HG02884 (cell line): ENCODE data around the gene IDUA.

Experiments
- ATAC-seq: cut with Tn5 transposase; IDR thresholded peaks from one replicate; pipeline ENCODE4 v1.9.1; 2021; ENCODE audit warnings: mild to moderate bottlenecking, moderate library complexity; ENCODE audit not compliant: unreplicated experiment

IDUA gene

DNA sequence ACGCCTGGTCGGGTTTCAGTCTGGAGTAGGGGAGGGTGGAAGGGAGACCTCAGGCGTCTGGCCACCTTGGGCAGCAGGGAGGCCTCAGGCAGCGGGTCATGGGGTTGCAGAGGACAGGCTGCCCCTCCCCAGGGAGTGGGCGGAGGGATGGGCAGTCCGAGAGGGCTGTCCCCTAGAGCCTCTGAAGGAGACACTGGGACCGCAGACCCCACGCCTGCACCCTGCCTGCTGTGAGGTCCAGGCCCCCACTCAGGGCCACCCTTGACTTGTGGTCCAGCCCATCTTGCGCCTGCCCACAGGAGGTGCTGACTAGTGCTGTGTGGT lies 41.0 kb downstream of the IDUA start:
- no peak for ATAC-seq

DNA sequence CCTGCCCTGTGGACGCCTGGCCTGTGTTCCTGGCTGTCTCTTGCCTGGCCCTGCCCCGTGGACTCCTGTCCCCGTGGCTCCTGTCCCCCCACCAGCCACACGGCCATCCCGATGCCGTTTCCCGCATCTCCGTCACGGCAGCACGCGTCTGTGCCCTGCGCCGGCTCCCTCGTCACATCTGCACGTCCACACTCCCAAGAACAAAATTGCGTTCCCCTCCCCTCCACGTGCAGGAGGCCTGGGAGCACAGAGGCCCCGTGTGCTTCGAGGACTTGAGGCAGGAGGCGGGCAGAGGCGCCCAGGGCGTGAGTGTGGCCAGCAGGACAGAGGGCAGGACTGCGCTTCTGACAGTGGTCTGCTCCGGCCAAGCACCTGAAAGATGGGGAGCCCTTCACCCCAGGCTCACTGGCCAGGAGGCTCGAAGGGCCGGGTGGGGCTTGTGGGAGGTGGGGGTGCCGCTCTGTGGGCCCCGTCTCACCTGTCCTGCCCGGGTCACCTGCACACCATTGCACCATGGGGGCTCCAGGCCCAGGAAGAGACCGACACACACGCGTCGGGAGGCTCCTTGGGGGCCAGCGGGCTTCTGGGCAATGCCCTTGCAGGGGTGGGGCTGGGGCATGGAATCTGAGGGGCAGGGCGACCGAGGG lies 41.9 kb downstream of the IDUA start:
- ATAC-seq: no peak

DNA sequence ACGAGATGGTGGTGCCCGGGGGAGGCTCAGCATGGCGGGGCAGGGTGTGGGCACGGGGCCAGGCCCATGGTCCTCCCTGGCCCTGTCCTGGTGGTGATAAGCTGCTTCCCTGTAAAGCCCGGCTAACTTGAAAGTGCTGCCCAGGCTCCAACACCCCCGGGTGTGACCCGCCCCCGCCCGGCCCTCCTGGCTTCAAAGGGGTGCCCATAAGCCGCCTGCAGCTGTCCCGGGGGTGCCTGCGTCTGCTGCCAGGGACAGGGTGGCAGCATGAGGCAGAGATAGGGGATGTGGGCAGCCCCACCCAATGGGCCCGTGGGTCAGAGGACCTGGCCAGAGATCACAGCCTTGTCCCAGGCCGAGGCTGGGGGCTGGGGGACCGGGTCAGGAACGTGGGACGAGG lies 42.7 kb downstream of the IDUA start:
- ATAC-seq: no peak

DNA sequence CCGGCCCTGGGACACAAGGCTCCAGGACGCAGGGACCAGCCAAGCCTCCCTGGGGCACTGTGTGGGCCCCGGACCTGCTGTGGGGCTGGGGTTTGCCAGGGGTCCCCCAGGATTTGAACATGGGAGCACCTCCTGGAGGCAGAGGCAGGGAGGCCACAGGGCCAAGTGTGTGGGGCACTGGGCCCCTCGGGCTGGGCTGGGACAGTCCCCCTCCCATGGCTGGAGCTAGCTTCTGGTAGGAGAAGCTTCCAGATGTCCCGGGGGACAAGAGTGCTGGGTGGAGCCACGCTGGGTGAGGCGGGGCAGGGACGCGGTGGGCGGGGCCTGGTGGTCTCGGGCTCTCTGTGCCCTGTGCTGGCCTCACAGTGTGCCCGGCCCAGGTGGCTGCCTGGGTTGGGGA lies 43.2 kb downstream of the IDUA start:
- no peak for ATAC-seq

DNA sequence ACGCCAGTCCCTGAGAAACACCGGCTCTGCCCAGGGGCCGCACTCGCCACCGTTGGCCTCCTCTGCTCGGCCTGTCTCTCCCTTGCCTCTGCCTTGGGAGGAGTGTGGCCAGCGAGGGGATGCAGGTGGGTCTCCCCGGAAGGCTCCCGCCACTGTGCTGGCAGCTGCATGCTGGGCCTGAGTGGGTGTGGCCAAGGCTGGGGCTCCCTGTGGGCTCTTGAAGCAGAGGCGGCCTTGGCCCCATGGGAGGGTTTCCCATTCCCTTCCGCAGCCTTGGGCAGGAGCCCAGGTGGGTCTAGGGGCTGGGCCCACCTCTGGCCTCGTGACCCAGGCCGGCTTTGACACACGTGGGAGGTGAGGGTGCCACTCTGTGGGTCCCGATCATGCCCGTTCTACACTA lies 43.7 kb downstream of the IDUA start:
- no peak for ATAC-seq

DNA sequence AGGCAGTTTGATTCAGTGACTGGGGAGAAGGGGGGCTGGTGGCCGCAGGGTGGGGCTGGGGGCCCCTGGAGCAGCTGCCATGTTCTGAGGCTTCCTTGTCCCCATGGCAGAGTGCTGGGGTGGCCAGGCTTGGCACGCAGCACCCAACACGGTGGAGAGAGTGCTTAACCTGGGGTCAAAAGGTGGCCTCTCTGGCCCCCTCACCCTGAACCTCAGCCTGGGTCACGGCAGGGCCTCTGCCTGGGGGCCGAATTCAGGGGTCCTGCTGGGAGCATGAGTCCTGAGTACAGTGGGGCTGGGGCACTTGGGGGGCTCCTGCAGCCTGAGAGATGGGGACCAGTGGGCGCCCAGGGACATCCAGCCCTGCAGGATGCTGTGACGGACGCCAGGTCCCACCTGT lies 44.5 kb downstream of the IDUA start:
- no peak for ATAC-seq

DNA sequence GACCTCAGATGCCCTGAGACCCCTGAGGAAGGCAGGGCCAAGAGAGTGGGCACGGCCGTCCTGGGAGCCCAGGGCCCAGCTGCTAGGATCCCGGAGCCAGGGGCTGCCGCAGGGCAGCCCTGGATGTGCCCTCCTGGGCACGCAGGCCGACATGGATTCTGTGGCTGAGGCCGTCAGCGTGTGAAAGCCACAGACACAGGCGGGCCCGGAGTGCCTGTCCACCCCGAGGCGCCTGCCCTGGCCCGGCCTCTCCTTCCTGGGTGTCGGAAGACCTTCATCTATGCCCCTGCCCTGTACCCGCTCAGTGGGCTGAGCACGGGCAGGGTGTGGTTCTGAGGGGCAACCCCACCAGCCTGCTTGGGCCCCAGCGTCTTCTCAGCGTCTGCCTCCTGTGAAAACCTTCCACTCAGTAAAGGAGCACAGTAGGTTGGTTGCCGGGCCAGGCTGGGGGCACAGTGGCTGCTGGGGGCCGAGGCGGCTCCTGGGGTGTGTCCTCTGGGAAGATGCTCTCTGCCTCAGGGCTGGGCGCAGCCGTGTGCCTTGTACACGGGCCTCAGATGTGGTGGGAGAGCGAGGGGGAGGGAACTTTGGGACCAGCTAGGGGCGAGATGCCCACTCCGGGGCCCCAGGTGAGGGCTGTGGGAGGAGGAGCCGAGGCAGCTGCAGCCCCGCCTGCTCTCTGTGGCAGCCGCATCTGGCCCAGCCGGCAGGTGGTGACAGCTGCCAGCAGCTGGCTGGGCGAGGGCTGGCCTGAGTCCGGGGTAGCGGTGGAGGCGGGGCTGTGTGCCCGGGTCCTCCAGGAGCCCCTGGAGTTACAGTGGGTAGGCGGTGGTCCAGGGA lies 45.3 kb downstream of the IDUA start:
- no peak for ATAC-seq

DNA sequence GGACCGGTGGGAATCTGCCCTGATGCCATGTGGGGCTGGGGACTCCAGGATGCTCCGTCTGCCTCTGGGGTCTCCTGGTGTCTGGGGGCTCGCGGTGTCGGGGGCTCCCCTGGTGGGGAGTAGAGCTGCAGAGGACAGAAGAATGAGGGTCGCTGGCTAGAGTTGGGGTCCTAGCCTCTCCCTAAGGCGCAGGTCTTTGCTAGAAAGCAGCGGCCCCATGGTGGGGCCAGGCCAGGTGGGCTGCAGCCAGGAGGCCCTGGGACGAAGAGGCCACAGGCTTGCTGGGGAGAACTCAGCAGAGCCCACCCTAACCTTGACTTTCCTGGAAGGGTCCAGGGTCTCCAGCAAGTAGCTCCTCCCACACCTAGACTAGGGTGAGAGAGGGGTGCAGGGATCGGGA lies 46.0 kb downstream of the IDUA start:
- ATAC-seq: no peak

DNA sequence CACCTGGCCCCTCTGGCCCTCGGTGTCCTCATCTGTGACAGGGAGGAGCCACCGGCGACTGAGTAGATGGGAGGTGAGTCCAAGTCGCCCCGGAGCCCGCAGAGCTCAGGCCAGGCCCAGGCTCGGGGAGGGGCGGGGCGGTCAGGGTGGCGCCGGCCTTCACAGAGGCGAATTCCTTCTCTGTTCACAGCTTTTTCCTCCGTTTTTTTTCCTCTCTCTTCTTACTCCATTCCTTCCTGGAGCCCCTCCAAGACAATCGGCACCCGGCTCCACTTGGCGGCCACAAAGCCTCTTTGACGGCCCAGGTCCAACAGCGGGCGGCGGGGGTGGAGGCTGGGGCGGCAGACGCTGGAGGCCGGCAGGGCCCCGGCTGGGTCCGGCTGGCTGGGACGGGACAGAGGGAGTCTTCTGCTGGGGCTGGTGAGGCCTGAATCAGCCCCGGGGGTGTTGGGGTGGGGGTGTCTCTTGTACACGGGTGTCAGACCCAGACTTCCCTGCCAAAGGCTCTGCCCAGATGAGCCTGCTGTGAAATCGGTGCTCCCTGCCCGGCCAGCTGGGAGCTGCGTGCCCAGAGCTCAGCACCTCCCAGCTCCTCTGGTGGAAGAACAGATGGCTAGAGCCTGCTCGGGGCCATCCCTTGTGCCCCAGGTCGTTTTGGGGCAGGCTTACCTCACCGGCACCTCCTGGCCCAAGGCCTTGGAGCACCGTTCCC lies 47.2 kb downstream of the IDUA start:
- ATAC-seq: no peak

DNA sequence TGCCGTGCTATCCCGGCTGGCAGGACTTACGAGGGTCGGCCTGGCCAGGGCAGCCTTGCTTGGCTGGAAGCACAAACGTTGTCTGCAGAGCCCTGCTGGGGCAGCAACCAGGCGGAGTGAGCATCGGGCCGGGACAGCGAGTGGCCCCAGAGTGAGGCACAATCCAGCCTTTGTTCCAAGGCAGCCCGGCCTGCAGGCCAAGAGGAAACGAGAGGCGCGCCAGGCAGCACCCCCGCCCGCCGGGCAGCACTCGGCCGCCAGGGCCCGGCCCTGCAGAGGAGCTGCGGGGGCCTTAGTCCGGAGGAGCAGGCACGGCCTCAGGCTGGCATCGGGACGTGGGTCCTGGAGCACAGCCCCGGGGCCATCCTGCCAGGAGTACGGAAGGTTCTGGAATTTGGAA lies 48.7 kb downstream of the IDUA start:
- ATAC-seq: no peak

DNA sequence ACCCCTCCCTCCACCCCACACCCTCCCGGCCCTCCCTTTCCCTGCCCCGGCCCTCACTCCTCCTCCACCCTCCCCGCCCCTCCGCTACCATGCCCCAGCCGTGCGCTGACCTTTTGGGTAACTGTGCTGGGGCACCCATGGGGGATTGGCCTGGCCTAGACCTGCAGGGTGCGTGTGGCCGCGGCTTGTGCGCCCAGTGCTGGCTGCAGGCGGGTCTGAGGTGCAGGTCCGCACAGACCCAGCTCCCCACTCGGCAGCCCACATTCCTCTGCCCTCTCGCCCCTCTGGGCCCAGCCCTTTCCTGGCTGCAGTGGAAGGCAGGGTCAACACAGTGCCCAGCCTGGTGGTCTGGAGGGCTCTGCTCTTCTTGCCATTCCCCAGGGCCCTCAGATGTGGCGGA lies 49.3 kb downstream of the IDUA start:
- no peak for ATAC-seq

DNA sequence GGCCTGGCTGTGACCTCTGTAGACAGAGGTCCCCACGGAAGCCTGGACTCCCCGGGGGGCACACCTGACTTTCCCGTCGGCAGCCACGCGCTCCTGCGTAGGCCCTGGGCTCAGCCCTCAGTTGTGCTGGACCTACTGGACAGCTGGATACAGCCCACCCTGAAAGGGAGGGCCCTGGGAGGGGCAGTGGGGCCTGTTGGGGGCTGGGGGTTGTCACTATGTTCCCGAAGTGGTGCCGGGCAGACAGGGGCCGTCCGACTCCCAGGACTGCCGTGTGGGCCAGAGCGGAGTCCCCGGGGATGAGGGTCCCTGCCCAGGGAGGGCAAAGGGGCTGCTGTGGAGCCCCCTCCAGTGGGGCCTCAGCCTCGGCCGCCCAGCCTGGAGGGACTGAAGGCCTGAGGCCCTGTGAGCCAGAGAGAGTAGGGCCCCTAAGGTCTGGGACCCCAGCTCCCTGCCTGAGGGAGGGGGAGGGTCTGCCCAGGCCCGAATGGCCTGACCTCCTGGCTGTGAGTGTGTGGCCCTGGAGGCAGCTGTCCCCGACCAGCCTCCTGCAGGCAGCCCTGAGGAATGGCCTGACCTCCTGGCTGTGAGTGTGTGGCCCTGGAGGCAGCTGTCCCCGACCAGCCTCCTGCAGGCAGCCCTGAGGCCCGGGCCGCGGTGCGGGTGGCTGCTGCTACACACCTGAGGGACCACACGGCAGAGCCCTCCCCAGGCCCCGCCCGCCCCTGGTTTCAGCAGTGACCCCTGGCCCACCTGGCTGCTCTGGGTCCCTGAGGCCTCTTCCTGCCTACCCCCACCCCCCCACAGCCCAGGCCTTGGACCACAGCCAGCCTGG lies 50.3 kb downstream of the IDUA start:
- no peak for ATAC-seq

DNA sequence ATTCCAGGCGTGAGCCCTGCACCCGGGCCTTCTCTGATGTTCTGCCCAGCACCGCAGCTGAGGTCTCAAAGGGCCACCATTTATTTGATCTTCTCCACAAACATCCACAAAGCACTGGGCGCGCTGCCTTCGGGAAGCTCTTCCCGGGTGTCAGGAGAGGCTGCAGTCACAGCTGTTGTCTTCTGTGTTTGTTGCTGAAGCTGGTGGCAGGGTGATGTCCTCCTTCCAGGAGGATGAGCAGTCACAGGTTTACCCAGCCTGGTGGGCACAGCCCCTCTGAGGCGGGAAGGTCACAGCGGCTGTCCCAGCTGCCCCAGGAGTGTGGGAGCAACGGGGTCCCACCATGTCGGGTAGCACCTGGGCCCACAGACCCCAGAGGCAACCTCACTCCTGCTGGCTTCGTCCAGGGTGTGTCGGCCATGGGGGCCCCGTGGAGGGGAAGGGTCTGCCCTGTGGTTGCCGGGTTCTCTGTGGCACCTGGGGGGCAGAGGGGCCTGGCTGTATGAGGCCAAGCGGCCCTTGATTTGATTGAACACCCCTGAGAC lies 52.2 kb downstream of the IDUA start:
- ATAC-seq: no peak

DNA sequence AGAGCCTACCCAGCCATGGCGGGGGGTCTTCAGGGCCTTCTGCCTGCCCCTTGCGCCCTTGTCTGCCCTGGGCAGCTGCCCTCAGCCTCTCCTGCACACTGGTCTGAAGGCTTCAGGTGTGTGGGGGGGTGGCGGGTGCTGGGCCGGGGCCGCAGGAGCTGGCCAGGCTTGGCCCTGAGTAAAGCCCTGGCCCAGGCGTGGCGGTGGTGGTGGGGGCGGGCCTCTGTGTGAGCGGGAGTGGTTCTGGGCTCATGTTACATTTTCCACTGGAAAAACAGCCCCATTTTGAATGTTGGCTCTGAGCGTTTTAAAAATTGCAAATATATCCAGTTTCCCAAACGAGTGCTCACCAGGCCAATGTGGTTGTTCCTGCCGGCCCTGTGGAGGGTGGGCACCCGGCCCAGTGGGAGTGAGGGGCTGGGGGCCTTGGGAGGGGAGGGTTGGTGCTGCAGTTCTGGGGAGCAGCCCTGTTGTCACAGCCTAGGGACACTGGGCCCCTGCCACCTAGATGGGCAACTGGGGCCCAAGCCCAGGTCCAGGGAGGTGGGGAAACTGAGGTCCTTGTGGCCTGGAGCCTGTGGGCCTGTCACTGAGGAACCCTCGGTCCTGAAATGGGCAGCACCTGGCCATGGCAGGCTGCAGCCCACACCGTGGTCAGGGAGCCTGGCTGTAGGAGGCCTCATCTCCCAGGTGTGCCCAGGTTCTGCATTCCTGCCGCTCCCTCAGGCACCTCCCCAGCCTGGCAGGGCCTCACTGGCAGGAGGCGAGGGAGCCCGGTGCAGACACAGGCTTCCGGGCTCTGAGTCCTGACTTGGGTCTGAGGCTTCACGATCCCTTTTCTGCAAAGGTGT lies 52.9 kb downstream of the IDUA start:
- ATAC-seq: no peak

DNA sequence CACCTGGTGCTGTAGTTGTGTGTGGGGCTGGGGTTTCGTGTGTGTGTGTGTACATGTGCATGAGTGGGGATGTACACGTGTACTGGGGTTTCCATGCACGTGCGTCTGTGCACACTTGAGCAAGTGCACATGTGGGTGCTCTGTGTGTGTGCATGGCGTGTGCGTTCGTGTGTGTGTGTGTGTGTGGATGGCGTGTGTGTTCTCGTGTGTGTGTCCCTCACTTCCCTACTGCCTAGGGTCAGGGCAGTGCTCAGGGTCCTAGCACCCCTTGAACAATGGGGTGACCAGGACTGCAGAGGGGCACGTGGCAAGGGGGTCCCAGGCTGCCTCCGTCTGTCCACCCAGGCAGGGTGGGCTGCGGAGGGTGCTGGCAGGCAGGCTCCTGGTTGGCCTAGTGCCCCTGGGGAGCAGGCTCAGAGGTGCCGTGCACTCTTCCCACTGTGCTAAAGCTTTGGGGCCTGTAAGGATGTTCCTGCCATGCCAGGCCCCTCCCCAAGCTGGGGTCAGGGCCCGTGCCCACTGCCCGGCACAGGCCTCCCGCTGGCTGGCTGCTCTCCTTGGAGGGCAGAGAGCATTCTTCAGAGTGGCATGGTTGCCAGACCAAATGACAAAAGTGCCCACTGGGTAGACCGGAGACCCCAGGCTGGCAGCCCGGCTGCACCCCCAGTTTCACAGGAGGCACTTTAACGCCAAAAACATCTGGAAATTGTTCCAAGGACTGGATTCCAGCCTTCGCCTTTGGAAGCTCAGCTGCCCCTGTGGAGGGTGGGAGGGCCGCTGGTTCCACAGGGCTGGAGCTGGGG lies 53.7 kb downstream of the IDUA start:
- ATAC-seq: no peak

DNA sequence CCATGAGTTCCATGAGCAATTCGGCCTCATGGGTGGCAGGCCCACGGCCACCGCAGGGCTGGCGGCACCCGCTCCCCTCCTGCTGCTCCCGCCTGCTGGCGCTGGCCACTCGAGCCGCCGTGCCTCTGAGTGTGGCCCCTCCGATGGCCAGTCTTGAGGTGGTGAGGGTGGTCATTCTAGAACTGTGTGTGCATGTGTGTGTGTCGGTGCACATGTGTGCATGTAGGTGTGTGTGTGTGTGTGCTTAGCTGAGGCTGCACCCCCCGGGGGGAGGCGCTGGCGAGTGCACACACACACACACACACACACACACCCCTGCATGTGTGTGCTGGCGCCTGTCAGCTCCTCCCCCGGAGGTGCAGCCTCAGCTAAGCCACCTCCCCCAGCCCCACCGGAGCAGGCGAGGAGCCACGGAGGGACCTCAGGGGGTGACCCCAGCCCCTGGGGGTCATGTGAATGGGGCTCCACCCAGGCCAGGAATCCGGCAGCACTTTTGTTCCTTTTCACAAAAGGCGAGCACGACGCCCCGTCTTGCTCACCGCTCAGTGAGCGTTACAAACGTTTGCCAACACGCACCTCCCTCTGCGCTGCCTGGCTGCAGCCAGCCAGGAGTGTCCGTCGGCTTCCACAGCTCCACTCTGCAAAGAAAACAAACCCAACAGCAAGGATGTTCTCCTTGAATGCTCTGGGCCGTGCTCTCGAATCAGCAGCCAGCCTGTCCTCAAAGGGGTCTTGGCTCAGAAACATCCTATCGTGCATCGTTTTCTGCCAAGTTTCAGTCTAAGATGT lies 54.5 kb downstream of the IDUA start:
- no peak for ATAC-seq

DNA sequence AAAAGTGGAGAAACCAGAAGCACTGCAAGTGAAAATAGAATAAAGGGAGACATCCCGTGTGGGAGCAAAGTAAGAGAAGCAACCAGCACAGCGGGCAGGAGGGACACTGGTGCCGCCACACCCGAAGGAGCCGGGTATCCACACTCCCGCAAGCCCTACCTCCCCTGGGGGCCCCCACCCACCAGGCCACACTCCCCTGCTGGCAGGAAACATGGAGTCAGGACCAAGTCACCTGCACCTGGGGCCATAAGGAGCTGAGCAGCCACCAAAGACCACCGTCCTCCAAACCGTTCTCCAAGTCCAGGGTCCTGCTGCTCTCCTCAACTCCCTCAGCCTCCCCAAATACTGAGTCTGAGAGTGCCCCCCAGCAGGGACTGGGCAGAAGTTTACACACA lies 55.1 kb downstream of the IDUA start:
- no peak for ATAC-seq

DNA sequence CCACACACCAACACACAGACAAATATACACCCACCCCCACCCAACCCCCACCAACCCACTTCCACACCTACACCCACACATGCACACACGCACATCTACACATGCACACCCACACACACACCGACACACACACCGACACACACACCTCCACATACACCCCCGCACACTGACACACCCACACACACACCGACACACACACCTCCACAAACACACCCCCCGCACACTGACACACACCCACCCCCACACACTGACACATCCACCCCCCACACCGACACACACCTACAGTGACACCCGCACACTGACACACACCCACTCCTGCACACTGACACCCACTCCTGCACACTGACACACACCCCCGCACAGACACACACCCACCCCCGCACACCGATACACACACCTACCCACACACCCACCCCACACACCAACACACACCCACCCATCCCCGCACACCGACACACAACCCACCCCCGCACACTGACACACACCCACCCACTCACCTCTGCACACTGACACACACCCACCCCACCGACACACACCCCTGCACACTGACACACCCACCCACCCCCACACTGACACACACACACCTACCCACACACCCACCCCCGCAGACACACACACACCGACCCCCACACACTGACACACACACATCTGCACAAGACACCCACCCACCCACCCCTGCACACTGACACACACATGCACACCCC lies 55.7 kb downstream of the IDUA start:
- ATAC-seq: no peak
